Neural cell (in vitro differentiated cells): Measurements from ENCODE around the gene S100A1. TPM values are rescaled to one million over a fixed set of nuclear protein-coding genes. Genes with fewer than 3 reads are reported as not detected.

Experiments used
- H2AFZ ChIP-seq: fragments of 200-600, 300-800 bp; sonication (generic), shearing (Covaris generic); 2 replicates; pipeline ENCODE4 v1.6.0; 2014; ENCODE audit warnings: low read depth, mild to moderate bottlenecking, antibody characterized with exemption, low read length, moderate library complexity
- H3F3A ChIP-seq: fragments of 200-600 bp; shearing (Covaris generic); 2 replicates; pipeline ENCODE4 v1.6.1; 2016; ENCODE audit warnings: mild to moderate bottlenecking, moderate library complexity, mixed read lengths, antibody characterized with exemption, low read length; ENCODE audit not compliant: insufficient read depth, poor library complexity, severe bottlenecking
- H3K27ac ChIP-seq: fragments of 200-600, 300-800 bp; sonication (generic), shearing (Covaris generic); 2 replicates; pipeline ENCODE4 v1.5.1; 2014; ENCODE audit warnings: mild to moderate bottlenecking, low read length, moderate library complexity
- H3K27me3 ChIP-seq: fragments of 300-800, 200-600 bp; sonication (generic), shearing (Covaris generic); 2 replicates; pipeline ENCODE4 v1.6.0; 2014; ENCODE audit warnings: mild to moderate bottlenecking, low read depth, low read length, moderate library complexity; ENCODE audit not compliant: insufficient read depth
- H3K36me3 ChIP-seq: fragments of 300-800, 200-600 bp; sonication (generic), shearing (Covaris generic); 2 replicates; pipeline ENCODE4 v1.5.1; 2014; ENCODE audit warnings: mild to moderate bottlenecking, antibody characterized with exemption, low read length, moderate library complexity; ENCODE audit not compliant: insufficient read depth
- H3K4me2 ChIP-seq: fragments of 300-800, 200-600 bp; sonication (generic), shearing (Covaris generic); 2 replicates; pipeline ENCODE4 v1.6.0; 2014; ENCODE audit warnings: mild to moderate bottlenecking, low read length
- H3K4me3 ChIP-seq: fragments of 300-800, 200-600 bp; sonication (generic), shearing (Covaris generic); 2 replicates; pipeline ENCODE4 v1.5.1; 2014; ENCODE audit warnings: mild to moderate bottlenecking, low read length, moderate library complexity
- H3K79me2 ChIP-seq: fragments of 200-600 bp; shearing (Covaris generic); replicated peaks from 2 replicates; pipeline ENCODE4 v1.6.0; 2014; ENCODE audit warnings: mild to moderate bottlenecking, low read length, moderate library complexity; ENCODE audit not compliant: insufficient read depth
- H3K9ac ChIP-seq: fragments of 300-800, 200-600 bp; sonication (generic), shearing (Covaris generic); 2 replicates; pipeline ENCODE4 v1.6.1; 2016; ENCODE audit warnings: mild to moderate bottlenecking, low read length, mixed read lengths
- H3K9me2 ChIP-seq: fragments of 200-600 bp; shearing (Covaris generic); 2 replicates; pipeline ENCODE4 v1.6.1; 2016; ENCODE audit warnings: mild to moderate bottlenecking, low read length, mixed read lengths; ENCODE audit not compliant: insufficient read depth
- H3K9me3 ChIP-seq: fragments of 200-600, 300-800 bp; sonication (generic), shearing (Covaris generic); 2 replicates; pipeline ENCODE4 v1.6.1; 2016; ENCODE audit warnings: mild to moderate bottlenecking, mixed run types, low read length, moderate library complexity, mixed read lengths
- H4K20me1 ChIP-seq: fragments of 200-600 bp; shearing (Covaris generic); 2 replicates; pipeline ENCODE4 v1.6.1; 2016; ENCODE audit warnings: mild to moderate bottlenecking, mixed run types; ENCODE audit not compliant: insufficient read depth
- CTCF ChIP-seq: fragments of 450-650 bp; IDR thresholded peaks from 2 replicates; pipeline ENCODE4 v1.5.1; 2014; ENCODE audit warnings: antibody characterized with exemption, mild to moderate bottlenecking, moderate library complexity; ENCODE audit not compliant: poor library complexity, severe bottlenecking
- EP300 ChIP-seq: fragments of 450-650 bp; conservative IDR thresholded peaks from 2 replicates; pipeline ENCODE4 v1.6.1; 2014; ENCODE audit warnings: antibody characterized with exemption, mild to moderate bottlenecking, moderate library complexity; ENCODE audit not compliant: poor library complexity, severe bottlenecking
- EZH2 ChIP-seq: fragments of 200-600, 300-800 bp; shearing (Covaris generic), sonication (generic); IDR thresholded peaks from 2 replicates; pipeline ENCODE4 v1.6.1; 2014; ENCODE audit warnings: antibody characterized with exemption, low read length, borderline replicate concordance, mild to moderate bottlenecking; ENCODE audit not compliant: insufficient read depth, poor library complexity, severe bottlenecking
- MXI1 ChIP-seq: fragments of 450-650 bp; conservative IDR thresholded peaks from 2 replicates; pipeline ENCODE4 v1.6.1; 2014; ENCODE audit warnings: antibody characterized with exemption, mild to moderate bottlenecking; ENCODE audit not compliant: poor library complexity, severe bottlenecking
- POLR2AphosphoS5 ChIP-seq: IDR thresholded peaks from 2 replicates; pipeline ENCODE4 v1.6.1; 2012
- RAD21 ChIP-seq: fragments of 450-650 bp; conservative IDR thresholded peaks from 2 replicates; pipeline ENCODE4 v1.6.1; 2014; ENCODE audit warnings: antibody characterized with exemption, mild to moderate bottlenecking, moderate library complexity
- REST ChIP-seq: IDR thresholded peaks from 2 replicates; pipeline ENCODE4 v1.6.1; 2012; ENCODE audit warnings: borderline replicate concordance
- SMC3 ChIP-seq: fragments of 450-650 bp; conservative IDR thresholded peaks from 2 replicates; pipeline ENCODE4 v1.6.1; 2014; ENCODE audit warnings: antibody characterized with exemption, mild to moderate bottlenecking, moderate library complexity; ENCODE audit not compliant: poor library complexity
- TAF1 ChIP-seq: IDR thresholded peaks from 2 replicates; pipeline ENCODE4 v1.6.1; 2012; ENCODE audit warnings: low read depth
- polyA plus RNA-seq: library from polyadenylated mRNA; depleted of rRNA; stranded (reverse); fragments of >200 nt; gene quantifications from 2 replicates; pipeline ENCODE4 v1.2.3, GENCODE V29; 2014

S100A1 gene
- polyA plus RNA-seq, 1 donor from 2014 or later: not detected

- H3K9ac ChIP-seq: no peak overlapping the region
- H3K36me3 ChIP-seq: no peaks in the 10 kb centered on the region
- no peaks in the 10 kb centered on the region for H3K9me2 ChIP-seq
- no peaks in the 10 kb centered on the region for H3K27me3 ChIP-seq
- H3K9me3 ChIP-seq: no peaks in the 10 kb centered on the region
- no peaks in the 10 kb centered on the region for H3K79me2 ChIP-seq
- no peak overlapping the region for H3K4me3 ChIP-seq
- no peak overlapping the region for H2AFZ ChIP-seq
- H3F3A ChIP-seq: no peaks in the 10 kb centered on the region
- H3K4me2 ChIP-seq: no peak overlapping the region
- no peaks in the 10 kb centered on the region for H4K20me1 ChIP-seq
- no peak overlapping the region for H3K27ac ChIP-seq
- no peak for TF ChIP-seq REST
- no peak for TF ChIP-seq TAF1
- TF ChIP-seq RAD21: no peak
- TF ChIP-seq CTCF: no peak
- no peak for TF ChIP-seq SMC3
- no peak for TF ChIP-seq POLR2AphosphoS5
These were observed 12.8 kb upstream of the S100A1 start for GRCh38 chr1:153615406-153615805.

- Histone ChIP-seq H3K9me2 (no peaks in the 10 kb centered on the region), H3K4me2 (no peak within 1 kb of the TSS), H3K9me3 (no peaks in the 10 kb centered on the region), H2AFZ (no peak within 1 kb of the TSS), H3K27ac (no peak within 1 kb of the TSS), H3K4me3 (no peak within 1 kb of the TSS), H3K27me3 (no peaks in the 10 kb centered on the region), H4K20me1 (no peaks in the 10 kb centered on the region), H3K36me3 (no peaks in the 10 kb centered on the region), H3F3A (no peaks in the 10 kb centered on the region), H3K79me2 (no peaks in the 10 kb centered on the region), H3K9ac (no peak within 1 kb of the TSS)
- TF ChIP-seq RAD21 (no peak), SMC3 (no peak), EZH2 (no peak), MXI1 (no peak), CTCF (no peak), POLR2AphosphoS5 (no peak), TAF1 (no peak), EP300 (no peak), REST (no peak)
These were observed 11.9 kb upstream of the S100A1 start, which contains the start of gene S100A14 for GRCh38 chr1:153616144-153616916. TSS of gene S100A14 (minus strand) at chr1:153616325. CDS start at chr1:153615858, 467 bp downstream.
